GM18870 (cell line): ENCODE data around the gene TPPP3.
"Not testable (repeated sequence)": the region's sequence is repeated elsewhere in the genome, so short reads cannot be mapped to it uniquely, and the experiment has no call there.

ENCODE experiments used
- ATAC-seq: cut with Tn5 transposase; IDR thresholded peaks from one replicate; pipeline ENCODE4 v1.9.1; 2021; ENCODE audit warnings: moderate library complexity; ENCODE audit not compliant: unreplicated experiment

Gene TPPP3

DNA sequence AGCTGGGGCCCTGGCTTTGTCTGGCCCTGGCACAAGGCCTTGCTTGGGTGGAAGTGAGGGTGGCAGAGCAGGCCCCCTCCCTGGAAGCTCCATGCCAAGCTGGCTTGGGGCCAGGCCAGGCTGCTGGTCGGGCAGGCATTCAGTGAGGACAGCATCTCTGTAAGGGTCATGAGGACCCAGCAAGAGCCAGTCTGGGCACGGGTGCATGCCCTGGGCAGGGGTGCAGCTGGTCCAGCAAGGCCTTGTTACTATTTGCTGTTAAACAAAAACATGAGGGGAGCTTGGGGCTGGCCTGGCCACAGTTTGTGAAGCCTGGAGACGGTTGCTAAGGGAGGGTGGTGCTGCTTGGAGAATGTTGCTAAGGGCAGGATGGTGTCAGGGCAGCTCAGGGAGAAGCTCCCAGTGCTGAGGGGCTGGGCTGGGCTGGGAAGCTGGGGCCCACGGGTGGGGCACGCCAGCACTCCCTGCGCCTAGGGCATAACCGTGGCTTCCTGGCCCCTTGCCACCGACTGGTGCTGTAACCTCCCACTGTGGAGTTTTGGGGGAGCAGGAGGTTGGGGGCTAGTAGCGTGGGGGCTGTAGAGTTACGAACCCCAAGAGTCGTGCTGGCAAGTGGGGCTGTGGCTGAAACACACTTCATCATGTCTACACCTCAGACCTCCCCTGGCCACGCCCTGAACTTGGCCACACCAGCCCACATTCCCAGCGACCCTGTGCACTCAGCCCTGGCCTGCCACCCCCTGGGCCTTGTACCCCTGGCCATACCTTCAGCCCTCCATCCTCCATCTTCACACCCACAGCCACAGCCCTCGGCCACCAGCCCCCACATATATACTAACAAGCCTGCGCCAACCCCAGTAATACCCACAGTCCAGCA is 1.6 kb downstream of the TPPP3 start:
- ATAC-seq = no peak

DNA sequence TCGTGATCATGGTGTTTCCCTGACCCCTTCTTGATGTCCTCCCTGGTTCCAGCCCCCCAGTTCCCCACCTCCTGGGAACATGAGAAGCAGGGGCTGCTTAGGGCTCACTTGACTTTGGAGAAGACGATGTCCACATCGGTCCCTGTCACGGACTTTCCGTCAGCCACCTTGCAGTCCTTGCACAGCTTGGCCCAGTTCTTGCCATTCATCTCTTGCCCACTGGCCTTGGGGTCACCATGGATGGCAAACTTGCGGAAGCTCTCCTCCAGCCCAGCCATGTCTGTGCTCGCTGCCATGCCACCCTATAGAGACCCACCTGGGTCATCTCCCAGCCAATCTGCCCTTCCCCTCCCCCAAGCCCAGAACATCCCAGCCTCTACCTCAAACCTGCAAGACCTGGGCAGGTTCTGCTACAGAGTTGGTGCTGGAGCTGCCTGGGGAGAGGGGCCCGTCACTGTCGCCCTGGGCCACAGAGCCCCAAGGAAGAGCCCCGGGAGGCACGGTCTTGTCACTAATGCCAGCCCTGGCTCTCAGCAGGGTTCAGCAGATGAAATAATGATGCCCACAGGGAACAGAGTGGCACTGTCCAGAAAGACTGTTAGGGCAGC is 2.4 kb downstream of the TPPP3 start:
- ATAC-seq = no peak

GRCh38 chr16:67389911-67390815 is 3.1 kb downstream of the TPPP3 start:
- ATAC-seq = no peak

DNA sequence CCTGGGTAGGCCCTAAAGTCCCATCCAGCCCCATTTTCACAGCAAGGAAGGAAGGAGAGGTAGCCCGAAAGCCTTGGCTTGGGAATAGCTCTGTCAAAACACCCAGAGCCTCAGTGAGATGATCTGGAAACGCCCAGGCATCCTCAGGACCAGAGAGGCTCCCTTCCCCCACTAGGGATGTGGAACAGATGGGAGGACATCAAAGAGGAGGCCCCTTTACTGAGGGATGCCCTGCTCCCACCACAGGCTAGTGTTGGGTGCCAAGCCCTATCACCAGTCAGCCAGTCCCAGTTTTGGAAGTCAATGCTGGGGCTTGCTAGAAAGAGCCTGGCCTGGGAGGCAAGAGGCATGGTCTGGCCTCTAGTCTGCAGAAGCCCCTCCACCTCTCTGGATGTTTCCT is 4.7 kb downstream of the TPPP3 start:
- no peak for ATAC-seq

DNA sequence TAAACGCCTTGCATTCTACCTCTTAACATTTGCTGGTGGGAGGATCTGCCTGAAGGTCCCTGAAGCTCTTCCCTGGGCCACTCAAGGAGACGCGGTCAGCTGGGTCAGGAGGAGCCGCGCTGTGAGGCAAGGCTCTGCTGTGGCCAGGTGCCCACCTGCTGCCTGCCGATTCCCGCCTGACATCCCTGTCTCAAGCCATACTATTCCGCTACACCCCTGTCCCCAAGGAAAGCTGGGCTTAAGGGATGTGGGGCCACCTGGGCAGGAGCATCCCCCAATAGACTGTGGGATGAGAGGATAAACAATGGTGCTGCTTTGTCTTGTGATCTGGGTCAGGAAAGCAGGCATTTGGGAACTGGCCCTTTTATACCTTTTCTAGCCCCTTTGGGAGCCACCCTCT is 5.1 kb downstream of the TPPP3 start:
- ATAC-seq = no peak

DNA sequence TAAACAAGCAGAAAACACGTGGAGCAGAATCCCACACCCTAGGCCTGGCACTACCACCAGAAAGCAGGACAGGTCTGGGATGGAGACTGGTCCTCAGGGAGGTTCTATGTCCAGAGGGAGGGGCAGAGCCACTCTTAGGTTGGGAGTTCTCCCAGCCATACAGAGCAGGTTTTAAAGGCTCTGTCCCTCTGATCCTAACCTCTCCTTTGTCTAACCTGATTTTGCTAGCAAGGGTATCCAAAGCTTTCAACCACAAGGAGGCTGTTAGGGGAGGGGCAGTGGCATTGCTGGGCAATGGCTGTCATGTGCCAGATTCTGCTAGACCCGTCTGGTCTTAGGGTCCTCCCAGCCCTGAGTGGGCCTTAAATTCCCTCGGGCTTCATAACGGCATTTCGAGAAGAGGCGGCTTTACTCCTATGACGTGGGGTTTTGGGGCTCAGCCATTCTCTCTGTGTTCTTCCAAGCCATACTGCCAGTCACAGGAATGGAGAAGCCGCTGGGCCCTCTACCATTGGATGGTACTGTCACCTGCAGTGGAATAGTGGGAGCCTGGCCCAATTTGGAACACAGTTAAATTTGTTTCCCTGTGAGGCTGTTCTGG is 5.7 kb downstream of the TPPP3 start:
- no peak for ATAC-seq

DNA sequence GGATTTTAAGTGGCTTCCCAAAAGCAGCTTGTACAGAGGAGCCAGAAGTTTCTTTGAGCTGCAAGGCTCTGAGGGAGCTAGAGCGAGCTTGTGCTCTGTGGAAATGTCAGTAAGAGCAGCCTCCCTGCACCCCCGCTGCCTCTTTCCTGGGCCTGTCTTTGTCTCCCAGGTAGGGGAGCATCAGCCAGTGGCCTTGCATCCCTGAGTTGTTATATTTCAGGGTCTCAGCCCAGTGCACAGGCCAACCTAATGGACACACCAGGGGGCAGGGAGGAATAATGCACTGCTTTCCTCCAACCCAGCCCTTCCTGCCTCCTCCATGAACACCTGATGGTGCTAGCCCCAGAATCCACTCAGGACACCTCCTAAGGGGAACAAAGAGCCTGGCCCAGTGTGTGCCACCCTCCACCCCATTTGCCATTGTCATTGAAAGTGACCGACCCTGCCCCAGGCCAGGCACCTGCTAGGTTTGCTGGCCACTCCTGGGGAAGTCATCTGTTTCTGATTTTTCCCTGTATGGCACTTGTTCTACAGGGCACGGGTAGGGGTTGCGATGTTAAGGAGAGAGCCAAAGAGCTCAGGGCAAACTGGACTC is 6.3 kb downstream of the TPPP3 start:
- ATAC-seq = no peak

GRCh38 chr16:67384778-67385510 is 8.4 kb downstream of the TPPP3 start:
- no peak for ATAC-seq

DNA sequence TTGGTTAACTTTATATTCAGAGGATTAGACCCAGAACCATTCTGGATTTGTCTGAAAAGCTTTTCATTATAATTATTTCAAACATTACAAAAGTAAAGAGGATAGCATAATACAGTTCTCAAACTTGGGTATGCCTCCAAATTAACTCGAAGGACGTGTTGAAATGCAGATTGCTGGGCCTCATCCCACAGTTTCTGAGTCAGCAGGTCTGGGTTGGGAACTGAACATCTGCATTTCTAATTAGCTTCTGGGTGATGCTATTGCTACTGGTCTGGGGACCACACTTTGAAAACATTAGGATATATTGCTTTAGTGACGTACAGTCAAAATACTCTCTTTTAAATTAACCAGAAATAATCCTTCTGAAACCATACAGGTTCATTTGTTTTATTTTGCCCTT is 10.0 kb downstream of the TPPP3 start:
- no peak for ATAC-seq

GRCh38 chr16:67378642-67379041 is 14.7 kb downstream of the TPPP3 start:
- ATAC-seq = no peak

GRCh38 chr16:67376012-67376411 is 17.3 kb downstream of the TPPP3 start:
- ATAC-seq = not testable (repeated sequence)

- no peak for ATAC-seq
Measured at GRCh38 chr16:67372664-67373063, 20.6 kb downstream of the TPPP3 start.

DNA sequence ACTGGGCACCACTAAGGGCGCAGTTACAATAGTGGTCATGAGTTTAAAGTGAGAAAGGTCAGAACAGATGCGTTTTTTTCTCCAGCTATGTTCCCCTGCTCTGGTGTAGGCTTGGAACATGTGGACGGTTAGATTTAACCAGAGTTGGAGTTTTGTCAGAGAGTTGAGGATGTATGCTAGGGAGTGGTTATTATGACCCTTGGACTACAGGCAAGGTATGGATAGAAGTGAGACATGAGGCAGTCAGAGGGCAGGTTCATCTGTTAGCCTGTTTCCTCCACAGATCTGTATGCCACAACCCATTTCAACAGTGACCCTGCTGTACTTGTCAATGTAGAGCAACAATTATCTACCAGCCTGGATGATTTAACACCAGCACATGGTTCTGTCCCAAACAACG is 22.6 kb downstream of the TPPP3 start:
- ATAC-seq = no peak

- ATAC-seq = no peak
Measured at GRCh38 chr16:67364600-67365235, 28.6 kb downstream of the TPPP3 start.

DNA sequence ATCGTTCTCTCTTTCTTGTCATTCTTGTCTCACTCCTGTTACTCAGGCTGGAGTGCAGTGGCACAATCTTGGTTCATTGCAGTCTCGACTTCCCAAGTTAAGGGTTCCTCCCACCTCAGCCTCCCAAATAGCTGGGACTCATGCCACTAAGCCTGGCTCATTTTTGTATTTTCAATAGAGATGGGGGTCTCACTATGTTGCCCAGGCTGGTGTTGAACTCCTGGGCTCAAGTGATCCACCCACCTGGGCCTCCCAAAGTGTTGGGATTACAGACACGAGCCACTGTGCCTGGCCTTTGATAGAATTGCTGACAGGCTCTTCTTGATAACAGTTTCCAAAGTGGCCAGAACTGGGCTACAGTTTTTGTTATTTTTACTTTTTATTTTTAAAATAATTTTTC is 32.3 kb downstream of the TPPP3 start:
- ATAC-seq = no peak

GRCh38 chr16:67359540-67360269 is 33.6 kb downstream of the TPPP3 start:
- not testable (repeated sequence) for ATAC-seq

- no peak for ATAC-seq
Measured at GRCh38 chr16:67357561-67357960, 35.7 kb downstream of the TPPP3 start.

DNA sequence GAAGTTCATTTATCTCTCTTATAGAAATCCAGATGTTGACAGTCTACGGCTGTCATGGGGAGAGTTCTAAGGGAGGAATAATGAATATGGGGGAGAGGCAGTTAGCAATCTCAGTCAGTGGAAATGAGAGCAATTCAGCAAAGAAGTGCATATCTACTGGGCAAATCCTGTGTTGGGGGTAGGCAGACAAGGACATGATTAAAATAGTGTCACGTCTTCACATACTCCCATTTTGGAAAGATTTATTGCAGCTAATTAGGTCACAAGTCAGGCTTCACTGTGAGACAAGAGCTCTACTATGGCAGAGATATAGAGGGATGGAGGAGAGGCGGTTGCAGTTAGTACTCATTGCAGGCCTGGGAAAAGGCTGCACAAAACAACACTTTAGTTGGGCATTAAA is 36.9 kb downstream of the TPPP3 start:
- no peak for ATAC-seq

DNA sequence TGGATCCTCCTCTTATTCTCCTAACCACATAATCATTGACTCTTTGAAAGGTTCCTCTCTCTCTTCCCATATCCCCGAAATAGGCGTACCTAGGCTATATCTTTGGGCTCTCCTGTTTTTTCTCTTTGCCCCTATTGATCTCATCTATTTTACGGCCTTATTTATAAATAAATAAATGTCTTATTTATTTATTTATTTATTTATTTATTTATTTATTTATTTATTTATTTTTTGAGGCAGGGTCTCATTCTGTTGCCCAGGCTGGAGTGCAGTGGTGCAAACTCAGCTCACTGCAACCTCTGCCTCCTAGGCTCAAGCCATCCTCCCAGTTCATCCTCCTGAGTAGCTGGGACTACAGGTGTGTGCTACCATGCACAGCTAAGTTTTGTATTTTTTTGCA is 40.8 kb downstream of the TPPP3 start:
- not testable (repeated sequence) for ATAC-seq
